Stomach (tissue), 4 donors: ENCODE results near the gene LRIG2.
"Not testable (repeated sequence)": the region's sequence is repeated elsewhere in the genome, so short reads cannot be mapped to it uniquely, and the experiment has no call there.

Experiments
- POLR2A ChIP-seq, 4 donors: fragments of 450-650 bp; IDR thresholded peaks; one replicate each; pipeline ENCODE4 v1.6.1; 2016; ENCODE audit warnings: antibody characterized with exemption in 4 of 4, control low read depth in 2 of 4, mild to moderate bottlenecking in 1 of 4, moderate library complexity in 1 of 4
- TF ChIP-seq, protein P1 (sequence below), 7 experiments: fragments of 450-650 bp in 4 of 7; fragments of 200-600 bp in 3 of 7; sonication (generic) in 3 of 7; IDR thresholded peaks; one replicate each; pipeline ENCODE4 v1.5.1; 2016 to 2019; ENCODE audit warnings: antibody characterized with exemption in 7 of 7, control low read depth in 2 of 7, mild to moderate bottlenecking in 1 of 7

DNA sequence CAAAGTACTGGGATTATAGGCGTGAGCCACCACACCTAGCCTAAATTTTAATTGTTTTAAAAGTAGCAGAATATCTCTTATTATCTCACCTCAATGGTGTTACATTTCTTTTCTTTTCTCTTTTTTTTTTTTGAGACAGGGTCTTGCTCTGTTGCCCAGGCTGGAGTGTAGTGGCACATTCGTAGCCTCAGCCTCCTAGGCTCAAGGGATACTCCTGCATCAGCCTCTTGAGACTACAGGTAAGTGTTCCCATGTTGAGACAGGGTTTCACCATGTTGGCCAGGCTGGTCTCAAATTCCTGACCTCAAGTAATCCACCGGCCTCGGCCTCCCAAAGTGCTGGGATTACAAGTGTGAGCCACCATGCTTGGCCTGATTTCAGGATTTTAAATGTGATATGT, 49.7 kb upstream of the LRIG2 start:
- TF ChIP-seq POLR2A (IDR thresholded peaks at IDR 0.05) = not testable (repeated sequence)
- TF ChIP-seq, protein P1, sequence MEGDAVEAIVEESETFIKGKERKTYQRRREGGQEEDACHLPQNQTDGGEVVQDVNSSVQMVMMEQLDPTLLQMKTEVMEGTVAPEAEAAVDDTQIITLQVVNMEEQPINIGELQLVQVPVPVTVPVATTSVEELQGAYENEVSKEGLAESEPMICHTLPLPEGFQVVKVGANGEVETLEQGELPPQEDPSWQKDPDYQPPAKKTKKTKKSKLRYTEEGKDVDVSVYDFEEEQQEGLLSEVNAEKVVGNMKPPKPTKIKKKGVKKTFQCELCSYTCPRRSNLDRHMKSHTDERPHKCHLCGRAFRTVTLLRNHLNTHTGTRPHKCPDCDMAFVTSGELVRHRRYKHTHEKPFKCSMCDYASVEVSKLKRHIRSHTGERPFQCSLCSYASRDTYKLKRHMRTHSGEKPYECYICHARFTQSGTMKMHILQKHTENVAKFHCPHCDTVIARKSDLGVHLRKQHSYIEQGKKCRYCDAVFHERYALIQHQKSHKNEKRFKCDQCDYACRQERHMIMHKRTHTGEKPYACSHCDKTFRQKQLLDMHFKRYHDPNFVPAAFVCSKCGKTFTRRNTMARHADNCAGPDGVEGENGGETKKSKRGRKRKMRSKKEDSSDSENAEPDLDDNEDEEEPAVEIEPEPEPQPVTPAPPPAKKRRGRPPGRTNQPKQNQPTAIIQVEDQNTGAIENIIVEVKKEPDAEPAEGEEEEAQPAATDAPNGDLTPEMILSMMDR (IDR thresholded peaks at IDR 0.05) = not testable (repeated sequence)
